Panc1 (cell line): ENCODE results near the gene UGT1A5. TPM values are rescaled to one million over a fixed set of nuclear protein-coding genes. Genes with fewer than 3 reads are reported as not detected.

Experiments
- total RNA-seq: library from RNA; stranded (reverse); gene quantifications from one replicate; pipeline ENCODE4 v1.2.1, GENCODE V29; 2021; ENCODE audit not compliant: unreplicated experiment

UGT1A5 gene
- total RNA-seq, 1 experiment from 2014 or later, result not detected

Other genes starting within 250 kb of the UGT1A5 start
- gene USP40, start 146.1 kb upstream of the UGT1A5 start, total RNA-seq, result 26.6 TPM
- 0.15 TPM for gene UGT1A8, start 95.3 kb upstream of the UGT1A5 start, total RNA-seq
- not detected for gene UGT1A10, start 76.5 kb upstream of the UGT1A5 start, total RNA-seq
- gene UGT1A9, start 41.0 kb upstream of the UGT1A5 start, total RNA-seq, result not detected
- not detected for gene UGT1A7, start 31.0 kb upstream of the UGT1A5 start, total RNA-seq
- not detected for gene UGT1A6, start 20.0 kb upstream of the UGT1A5 start, total RNA-seq
- gene UGT1A4, start 5.8 kb downstream of the UGT1A5 start, total RNA-seq, result not detected
- not detected for gene UGT1A3, start 16.1 kb downstream of the UGT1A5 start, total RNA-seq
- gene UGT1A1, start 47.4 kb downstream of the UGT1A5 start, total RNA-seq, result not detected
- not detected for gene MROH2A, start 65.4 kb downstream of the UGT1A5 start, total RNA-seq
- 87.0 TPM for gene HJURP, start 141.6 kb downstream of the UGT1A5 start, total RNA-seq
- 3.9 TPM for gene TRPM8, start 204.5 kb downstream of the UGT1A5 start, total RNA-seq